ENCODE data around the gene ILF2.

ILF2 gene

GRCh38 chr1:153649137-153649862 lies 21.5 kb downstream of the ILF2 start (continued):
- no peak for TF ChIP-seq ZNF274 (IDR thresholded peaks at IDR 0.05; ENCODE audit: low read length)
- TF ChIP-seq ZNF274 (tag by site-specific recombination; IDR thresholded peaks at IDR 0.05; ENCODE audit: borderline replicate concordance), result no peak
- no peak for TF ChIP-seq ZNF513 (tag by site-specific recombination; IDR thresholded peaks at IDR 0.05)
- TF ChIP-seq ZBTB17 (tag by site-specific recombination; IDR thresholded peaks at IDR 0.05), result no peak
- TF ChIP-seq ZNF157 (tag by site-specific recombination; IDR thresholded peaks at IDR 0.05), result no peak
- no peak for TF ChIP-seq HIC1 (tag by site-specific recombination; IDR thresholded peaks at IDR 0.05)
- TF ChIP-seq REST (tag by site-specific recombination; IDR thresholded peaks at IDR 0.05), result no peak
- no peak for TF ChIP-seq ZNF311 (tag by site-specific recombination; IDR thresholded peaks at IDR 0.05; ENCODE audit: borderline replicate concordance)
- no peak for TF ChIP-seq MYNN (tag by site-specific recombination; IDR thresholded peaks at IDR 0.05; ENCODE audit: borderline replicate concordance)
- TF ChIP-seq ZNF169 (tag by site-specific recombination; IDR thresholded peaks at IDR 0.05), result no peak
- TF ChIP-seq ZNF624 (tag by site-specific recombination; IDR thresholded peaks at IDR 0.05), result no peak

- ChIA-PET CTCF (interaction anchor here (1.0 to 2.8 kb wide), 3 partner anchors 21 to 137 kb away, joined by 3 to 8 read pairs (median 6); partner anchors contain the start of gene S100A13), POLR2A (interaction anchor here (0.6 to 3.6 kb wide), 13 partner anchors 8 to 330 kb away, joined by 3 to 25 read pairs (median 5); partner anchors contain the start of genes CHTOP, CREB3L4, ILF2 and S100A1)
- no peaks in the 10 kb centered on the region for H3K4me1 ChIP-seq (ENCODE audit: control insufficient read depth, insufficient read depth, low read length)
- TF ChIP-seq ZNF558 (tag by site-specific recombination; IDR thresholded peaks at IDR 0.05), result no peak
- TF ChIP-seq MYNN (tag by site-specific recombination; IDR thresholded peaks at IDR 0.05; ENCODE audit: borderline replicate concordance), result no peak
- TF ChIP-seq REST (tag by site-specific recombination; IDR thresholded peaks at IDR 0.05), result 0 out of 2 replicates have a peak, but pooled peaks have one; percentile 28
- no peak for TF ChIP-seq ZNF155 (tag by site-specific recombination; IDR thresholded peaks at IDR 0.05)
- TF ChIP-seq ZFHX2 (tag by site-specific recombination; conservative IDR thresholded peaks at IDR 0.05), result 0 out of 2 replicates have a peak, but pooled peaks have one; percentile 8
- TF ChIP-seq ZNF707 (tag by site-specific recombination; IDR thresholded peaks at IDR 0.05), result no peak
- no peak for TF ChIP-seq ZNF610 (tag by site-specific recombination; IDR thresholded peaks at IDR 0.05; ENCODE audit: borderline replicate concordance)
- no peak for TF ChIP-seq TRIM28 (IDR thresholded peaks at IDR 0.05; ENCODE audit: borderline replicate concordance, low read length)
- TF ChIP-seq ZNF138 (tag by site-specific recombination; IDR thresholded peaks at IDR 0.05; ENCODE audit: borderline replicate concordance), result no peak
- TF ChIP-seq ZBTB17 (tag by site-specific recombination; IDR thresholded peaks at IDR 0.05), result 0 out of 2 replicates have a peak, but pooled peaks have one; percentile 32
- TF ChIP-seq ZSCAN23 (tag by site-specific recombination; IDR thresholded peaks at IDR 0.05), result no peak
- TF ChIP-seq ZNF398 (tag by site-specific recombination; IDR thresholded peaks at IDR 0.05), result no peak
Measured at GRCh38 chr1:153648000-153648643, 22.7 kb downstream of the ILF2 start.

More at GRCh38 chr1:153648000-153648643, 22.7 kb downstream of the ILF2 start:
- Histone ChIP-seq H3K9me3 (ENCODE audit: control insufficient read depth, insufficient read depth, low read depth, low read length) (no peaks in the 10 kb centered on the region), H3K4me3 (ENCODE audit: low read depth, low read length) (no peak overlapping the region), H3K27ac (ENCODE audit: extremely low read depth, low read depth, low read length) (no peak overlapping the region), H3K36me3 (ENCODE audit: control insufficient read depth in 2 of 2, insufficient read depth in 1 of 2, low read length in 2 of 2) (peaks cover 23 to 44% of the 10 kb centered on the region in 2 experiments)
